ELR (cell line): Measurements from ENCODE around the gene PRKCB.

Experiments used
- DNase-seq: peaks from one replicate; pipeline ENCODE4 v3.0.0-alpha.2; 2015; ENCODE audit warnings: low read depth

Gene PRKCB

DNA sequence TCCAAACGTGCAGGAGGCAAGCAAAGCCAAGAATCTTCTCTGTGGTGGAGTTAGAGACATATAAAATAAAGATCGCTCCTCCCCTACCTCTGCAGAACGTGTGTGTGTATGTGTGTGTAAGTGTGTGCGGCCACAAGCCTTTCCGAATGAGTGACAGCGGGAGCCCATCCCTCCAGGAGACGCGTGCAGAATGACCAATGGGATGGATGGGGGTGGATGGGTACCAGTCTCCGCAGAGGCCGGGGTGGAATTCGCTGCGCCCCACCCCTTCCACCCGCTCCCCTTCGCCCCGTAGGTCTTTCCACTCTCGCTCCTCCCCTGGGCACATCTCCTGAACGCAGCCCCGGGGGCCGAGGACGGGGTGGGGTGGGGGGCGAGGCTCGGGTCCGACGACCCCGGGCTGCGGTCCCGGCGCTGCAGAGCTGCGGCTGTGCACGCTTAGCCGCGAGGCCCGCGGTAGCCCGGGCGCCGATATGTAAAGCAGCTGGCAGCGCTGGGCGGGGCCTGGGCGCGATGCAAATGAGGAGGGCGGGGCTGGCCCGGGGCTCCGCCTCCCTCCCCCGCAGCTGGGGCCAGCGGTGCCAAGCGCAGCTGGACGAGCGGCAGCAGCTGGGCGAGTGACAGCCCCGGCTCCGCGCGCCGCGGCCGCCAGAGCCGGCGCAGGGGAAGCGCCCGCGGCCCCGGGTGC is at the start of gene PRKCB:
PRKCB (plus strand) TSS at position 594 of the 688 bp plus-strand sequence.
- DNase-seq: no peak

GRCh38 chr16:23786964-23787561 is 48.7 kb upstream of the PRKCB start:
- no peak for DNase-seq

DNA sequence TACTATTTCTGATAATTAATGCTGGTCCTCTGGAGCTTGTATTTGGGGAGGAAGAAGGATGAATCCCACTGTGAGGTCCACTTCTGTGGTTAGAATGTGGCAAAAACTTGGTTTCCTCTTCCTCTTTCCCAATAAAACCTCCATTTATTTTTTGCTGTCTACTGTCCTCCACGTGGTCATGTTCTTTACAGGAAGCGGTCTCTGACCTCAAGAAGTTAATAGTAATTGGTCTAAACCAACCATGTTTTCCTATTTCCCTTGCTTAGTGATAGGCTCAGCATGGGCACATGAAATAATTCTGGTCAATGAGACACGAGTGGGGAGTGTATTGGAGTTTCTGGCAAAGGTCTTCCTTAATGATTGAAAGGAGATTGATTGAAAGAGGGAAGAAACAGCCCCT is 47.1 kb upstream of the PRKCB start:
- no peak for DNase-seq

DNA sequence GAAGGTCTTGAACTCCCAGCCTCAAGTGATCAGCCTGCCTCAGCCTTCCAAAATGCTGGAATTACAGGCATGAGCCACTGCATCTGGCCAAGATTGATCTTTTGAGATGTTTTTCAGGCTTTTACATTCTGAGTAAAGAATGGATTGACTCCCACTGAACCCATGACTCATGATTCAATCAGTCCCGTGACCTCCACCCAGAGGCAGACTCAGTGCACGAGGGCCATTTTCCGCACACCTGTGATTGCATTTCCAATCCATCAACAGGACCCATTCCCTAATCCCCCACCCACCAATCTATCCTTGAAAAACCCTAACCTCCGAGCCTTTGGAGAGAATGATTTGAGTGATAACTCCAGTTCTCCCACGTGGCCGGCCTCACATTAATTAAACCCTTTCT is 40.4 kb upstream of the PRKCB start:
- no peak for DNase-seq

GRCh38 chr16:23796941-23797340 is 38.8 kb upstream of the PRKCB start:
- DNase-seq: no peak

GRCh38 chr16:23801378-23801777 is 34.4 kb upstream of the PRKCB start:
- peak; percentile 61 for DNase-seq

DNA sequence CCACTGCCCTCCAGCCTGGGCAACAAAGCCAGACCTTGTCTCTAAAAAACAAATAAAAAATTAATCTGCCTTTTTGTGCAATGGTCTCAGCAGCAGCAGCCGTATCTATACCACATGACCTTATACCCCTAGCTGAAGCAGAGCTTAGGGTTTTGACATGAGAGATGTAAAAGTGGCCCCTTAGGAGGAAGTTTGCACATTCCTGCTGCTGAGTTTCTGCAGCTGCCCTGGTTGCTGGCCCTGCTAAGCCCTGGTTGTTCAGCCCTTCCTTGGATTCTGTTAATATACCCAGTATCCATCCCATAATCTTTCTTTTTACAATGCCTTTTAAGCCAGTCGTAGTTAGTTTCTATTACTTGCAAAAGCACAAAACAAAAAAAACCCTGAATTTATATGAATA is 33.0 kb upstream of the PRKCB start:
- no peak for DNase-seq

- DNase-seq: peak; percentile 52
Observed at GRCh38 chr16:23803591-23804123, 32.1 kb upstream of the PRKCB start.

DNA sequence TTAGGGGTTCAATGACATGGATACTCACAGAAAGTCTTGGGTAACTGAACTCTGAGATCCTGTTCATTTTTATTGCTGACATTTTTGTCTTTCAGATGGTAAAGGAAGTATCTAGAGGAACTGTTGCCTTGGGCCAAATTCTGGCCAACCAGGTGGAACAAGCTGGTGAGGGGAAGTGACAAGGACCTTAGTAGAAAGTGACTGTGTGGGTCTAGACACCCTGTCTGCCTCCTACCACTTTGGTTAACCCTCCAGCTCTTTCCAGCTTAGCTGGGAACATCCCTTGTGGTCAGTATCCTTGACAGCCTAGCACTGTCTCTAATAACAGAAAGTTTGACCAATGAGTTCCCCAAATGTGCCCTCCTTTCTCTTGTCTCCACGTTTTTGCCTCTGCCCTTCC is 28.8 kb upstream of the PRKCB start:
- no peak for DNase-seq

- no peak for DNase-seq
Observed at GRCh38 chr16:23821467-23821866, 14.3 kb upstream of the PRKCB start.

DNA sequence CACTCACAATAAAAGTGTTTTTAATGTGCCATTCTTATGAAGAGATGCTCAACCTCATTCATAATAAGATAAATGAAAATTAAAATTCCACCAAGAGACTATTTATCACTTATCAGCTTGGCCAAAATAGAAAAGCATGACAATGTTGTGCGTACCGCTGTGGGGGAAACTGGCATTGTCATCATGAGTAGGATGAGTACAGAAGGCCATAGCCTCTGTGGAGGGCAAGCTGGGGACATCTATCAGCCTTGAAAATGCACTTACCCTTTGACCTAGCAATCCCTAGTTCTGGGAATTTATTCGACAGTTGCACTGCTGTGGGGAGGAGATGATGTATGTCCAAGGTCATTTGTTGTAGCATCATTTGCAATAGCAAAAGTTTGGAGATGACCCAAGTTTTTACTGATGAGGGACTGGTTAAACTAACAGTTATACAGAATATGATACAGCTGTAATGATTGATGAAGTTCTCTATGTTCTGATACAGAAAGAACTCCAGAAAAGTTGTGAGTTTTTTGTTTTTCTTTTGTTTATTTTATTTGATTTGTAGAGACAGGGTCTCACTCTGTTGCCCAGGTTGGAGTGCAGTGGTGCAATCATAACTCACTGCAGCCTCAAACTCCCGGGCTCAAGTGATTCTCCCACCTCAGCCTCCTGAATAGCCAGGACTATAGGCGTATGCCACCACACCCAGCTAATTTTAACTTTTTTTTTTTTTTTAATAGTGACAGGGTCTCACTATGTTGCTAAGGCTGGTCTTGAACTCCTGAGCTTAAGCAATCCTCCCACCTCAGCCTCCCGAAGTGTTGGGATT is 13.7 kb upstream of the PRKCB start:
- DNase-seq: no peak

GRCh38 chr16:23823475-23824384 is 12.1 kb upstream of the PRKCB start:
- no peak for DNase-seq

GRCh38 chr16:23824909-23825308 is 10.9 kb upstream of the PRKCB start:
- DNase-seq: no peak

DNA sequence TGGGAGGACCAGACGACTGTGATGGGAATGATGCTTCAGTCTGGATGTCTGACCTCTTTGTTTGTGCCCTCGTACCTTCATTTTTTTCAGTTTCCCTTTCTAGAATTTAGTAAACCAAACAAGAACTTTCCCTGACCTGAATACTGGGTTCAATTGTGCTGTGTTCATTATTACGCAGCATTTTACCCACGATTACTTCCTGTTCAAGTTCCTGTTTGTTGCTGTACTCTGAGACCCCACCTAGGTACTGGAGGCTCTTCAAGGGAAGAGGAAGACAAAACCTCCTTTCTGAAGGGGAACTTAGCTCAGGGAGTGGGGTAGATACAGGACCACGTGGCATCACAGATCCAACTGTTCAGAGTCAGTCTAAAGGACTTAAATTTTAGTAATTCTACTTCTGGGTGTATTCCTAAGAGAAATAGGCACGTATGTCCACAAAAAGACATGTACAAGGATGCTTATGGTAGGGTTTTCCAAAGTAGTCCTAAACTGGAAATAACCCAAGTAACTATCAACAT is 9.2 kb upstream of the PRKCB start:
- DNase-seq: no peak

- no peak for DNase-seq
Observed at GRCh38 chr16:23827057-23827456, 8.7 kb upstream of the PRKCB start.

GRCh38 chr16:23829454-23829853 is 6.3 kb upstream of the PRKCB start:
- DNase-seq: no peak

GRCh38 chr16:23830276-23830675 is 5.5 kb upstream of the PRKCB start:
- no peak for DNase-seq

DNA sequence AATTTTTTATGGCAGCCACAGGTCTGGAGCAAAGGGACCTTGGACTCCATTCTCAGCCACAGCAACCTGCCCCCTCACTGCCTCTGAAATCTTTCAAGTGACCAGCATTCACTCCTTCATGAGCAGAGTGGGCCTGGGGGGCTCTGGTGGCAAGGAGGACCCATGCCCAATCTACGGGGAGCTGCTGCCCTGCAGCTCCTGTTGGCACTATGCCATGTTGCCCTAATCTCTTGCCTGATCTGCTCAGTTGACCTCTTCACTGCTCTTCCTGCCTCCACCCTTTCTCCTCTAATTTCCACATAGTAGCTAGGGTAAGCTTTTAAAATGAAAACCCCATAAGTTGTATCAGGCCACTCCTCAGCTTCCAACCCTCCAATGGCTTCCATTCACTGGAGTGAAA is 2.9 kb upstream of the PRKCB start:
- no peak for DNase-seq

GRCh38 chr16:23833504-23833903 is 2.3 kb upstream of the PRKCB start:
- no peak for DNase-seq

DNA sequence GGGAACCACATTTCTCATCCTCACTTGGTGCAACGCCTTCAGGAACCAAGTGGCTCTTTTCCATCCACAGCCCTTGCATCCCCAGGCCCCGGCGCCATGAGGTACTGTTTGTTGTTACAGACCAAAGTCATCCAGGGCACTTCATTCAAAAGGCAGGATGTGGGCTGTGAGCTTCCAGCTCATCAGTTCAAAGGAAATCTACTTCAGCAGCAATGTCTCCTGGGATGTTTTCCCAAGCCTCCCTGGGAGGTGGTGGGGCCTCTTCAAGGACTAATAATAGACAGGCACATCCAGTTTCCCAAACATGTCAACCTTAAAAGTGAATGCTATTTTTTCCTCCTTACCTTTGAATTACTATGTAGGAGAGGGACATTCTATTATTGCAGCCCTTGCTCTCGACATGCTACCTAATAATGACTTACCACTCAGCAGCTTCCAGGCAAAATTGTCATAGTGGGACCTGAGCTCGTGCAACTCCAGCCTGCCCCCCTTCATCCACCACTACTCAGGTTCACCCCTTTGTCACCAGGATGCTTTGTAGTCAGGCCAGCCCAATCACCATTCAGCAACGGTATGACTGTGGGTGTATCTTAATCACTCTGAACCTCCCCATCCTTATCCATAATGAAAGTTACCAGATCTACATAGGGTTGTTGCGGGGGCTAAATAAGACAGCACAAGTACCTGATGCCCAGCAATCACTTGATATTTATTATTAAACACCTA is 1.7 kb upstream of the PRKCB start:
- no peak for DNase-seq

- DNase-seq: no peak
Observed at GRCh38 chr16:23836078-23836403, 258 bp downstream of the PRKCB start.
